Ishikawa (cell line): Measurements from ENCODE around the gene TOR4A.

Source experiments
- CEBPB ChIP-seq: IDR thresholded peaks from 2 replicates; pipeline ENCODE4 v1.6.1; 2012
- EP300 ChIP-seq: IDR thresholded peaks from 2 replicates; pipeline ENCODE4 v1.6.1; 2012; ENCODE audit warnings: borderline replicate concordance
- TCF12 ChIP-seq: IDR thresholded peaks from 2 replicates; pipeline ENCODE4 v1.6.1; 2012; ENCODE audit warnings: low read depth
- TEAD4 ChIP-seq: IDR thresholded peaks from 2 replicates; pipeline ENCODE4 v1.6.1; 2012
- YY1 ChIP-seq: IDR thresholded peaks from 2 replicates; pipeline ENCODE4 v1.6.1; 2012; ENCODE audit warnings: low read depth
- ZBTB7A ChIP-seq: IDR thresholded peaks from 2 replicates; pipeline ENCODE4 v1.6.1; 2012; ENCODE audit warnings: low read depth
- TF ChIP-seq, protein P1 (sequence below): IDR thresholded peaks from 2 replicates; pipeline ENCODE4 v1.6.1; 2012

DNA sequence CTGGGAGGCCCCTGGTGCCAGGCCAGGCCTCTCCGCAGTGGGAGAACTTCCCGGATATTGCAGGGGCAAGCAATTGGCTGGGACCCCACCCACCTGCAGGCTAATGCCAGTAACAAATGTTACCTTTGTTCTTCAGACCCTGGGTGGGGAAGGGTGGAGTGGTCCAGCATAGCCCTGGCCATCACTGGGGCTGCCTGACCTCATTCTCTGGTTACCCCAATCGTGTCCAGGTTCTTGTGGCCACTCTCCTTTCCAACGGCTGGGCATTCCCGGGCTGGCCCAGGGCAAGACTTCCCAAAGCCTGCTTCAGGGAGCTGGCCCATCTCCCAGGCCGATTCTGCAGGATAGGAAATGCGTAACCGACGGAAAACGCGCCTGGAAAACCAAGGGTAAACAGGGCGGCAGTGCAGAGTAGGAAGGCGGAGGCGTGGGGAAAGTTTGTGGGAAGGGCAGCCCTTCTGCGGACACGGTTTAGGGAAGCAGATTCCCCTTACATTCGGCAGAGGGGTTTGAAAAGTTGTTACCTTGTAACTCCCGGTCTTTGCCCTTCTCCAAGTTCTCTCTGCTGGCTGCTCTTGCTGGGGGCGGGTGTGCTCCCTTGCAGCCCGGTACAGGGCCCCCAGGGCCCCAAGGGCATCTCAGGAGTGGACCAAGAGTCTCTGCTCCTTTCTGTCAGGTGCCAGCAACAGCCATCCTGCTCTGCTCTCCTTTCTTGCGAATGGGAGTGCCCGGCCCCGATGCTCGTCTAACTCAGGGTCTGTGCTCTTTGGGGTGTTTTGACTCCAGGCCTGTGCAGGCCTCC, 21.1 kb downstream of the TOR4A start:
- TF ChIP-seq TEAD4 (no peak), TCF12 (no peak), YY1 (no peak), EP300 (no peak), CEBPB (no peak), ZBTB7A (no peak)
- TF ChIP-seq, protein P1, sequence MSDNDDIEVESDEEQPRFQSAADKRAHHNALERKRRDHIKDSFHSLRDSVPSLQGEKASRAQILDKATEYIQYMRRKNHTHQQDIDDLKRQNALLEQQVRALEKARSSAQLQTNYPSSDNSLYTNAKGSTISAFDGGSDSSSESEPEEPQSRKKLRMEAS: no peak
